ENCODE results near the gene GPD1L. TPM values are rescaled to one million over a fixed set of nuclear protein-coding genes. Genes with fewer than 3 reads are reported as not detected.

Gene GPD1L
- total RNA-seq, 8 experiments from 2014 or later: 5.0 to 33.2 (median 8.5) TPM

DNA sequence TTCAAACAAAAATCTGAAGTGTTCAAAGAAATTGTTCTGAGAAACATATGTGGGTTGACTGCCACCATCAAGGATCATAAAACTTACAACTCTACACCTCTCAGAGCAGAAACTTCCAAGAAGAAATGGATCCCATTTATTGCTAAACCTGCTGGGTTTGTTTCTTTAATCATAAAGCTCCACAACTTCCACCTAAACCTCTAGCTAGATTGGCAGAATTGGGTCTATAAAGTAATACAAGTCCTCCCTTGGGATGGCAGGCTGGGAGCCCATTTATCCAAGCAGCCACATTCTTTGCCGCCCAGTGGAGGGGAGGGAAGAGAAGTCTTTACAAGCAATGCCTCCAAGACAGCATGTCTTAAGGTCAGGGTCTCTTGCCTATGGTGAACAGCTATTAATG lies 91.6 kb downstream of the GPD1L start:
- WGBS, 10 experiments: 17 to 100% (median 100%) methylated on average over 1 of the region's 1 CpG; no CpG with 5 or more reads in 6 of the 10 experiments
- no peaks in the 10 kb centered on the region for H3K4me1 ChIP-seq (replicated peaks in 1 of 2)
- no peak overlapping the region for H3K27ac ChIP-seq
- no peak overlapping the region for H3K4me3 ChIP-seq
- in situ Hi-C loops (cut with MboI; ENCODE audit: low pct_unique_long_range_greater_than_20kb in 2 of 9, low sequenced_read_pairs in 9 of 9, unreplicated experiment in 9 of 9): loop anchor here in 2 of 9 experiments (25.0 kb wide), 2 partner anchors 89 to 139 kb away; no protein-coding TSS in a partner anchor
- no peak for ATAC-seq (replicated peaks in 6 of 8)

DNA sequence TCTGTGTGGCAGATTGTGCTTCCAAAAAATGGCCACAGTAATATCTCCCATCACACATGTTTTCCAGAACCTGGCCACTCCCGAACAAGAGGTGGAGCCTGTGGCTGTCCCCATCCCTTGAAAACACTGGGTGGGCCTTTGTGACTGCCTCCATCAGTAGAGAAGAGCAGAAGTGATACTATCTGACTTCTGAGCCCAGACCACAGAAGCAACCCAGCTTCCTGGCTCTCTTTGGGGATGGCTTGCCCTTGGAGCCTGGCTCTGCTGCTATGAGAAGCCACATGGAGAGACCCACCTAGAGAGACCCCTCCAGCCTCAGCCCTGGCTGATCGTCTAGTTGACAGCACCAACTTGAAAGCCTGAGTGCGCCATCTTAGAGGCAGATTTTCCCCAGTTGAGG lies 92.3 kb downstream of the GPD1L start:
- Histone ChIP-seq H3K4me1 (replicated peaks in 1 of 2) (no peaks in the 10 kb centered on the region), H3K4me3 (no peak overlapping the region), H3K27ac (no peak overlapping the region)
- ATAC-seq (replicated peaks in 6 of 8): no peak
- in situ Hi-C loops (cut with MboI; ENCODE audit: low pct_unique_long_range_greater_than_20kb in 2 of 9, low sequenced_read_pairs in 9 of 9, unreplicated experiment in 9 of 9): loop anchor here in 2 of 9 experiments (25.0 kb wide), 2 partner anchors 89 to 139 kb away; no protein-coding TSS in a partner anchor
- 0 to 100% (median 80%) methylated on average over 1 to 2 of the region's 3 CpGs; no CpG with 5 or more reads in 5 of the 10 experiments for WGBS, 10 experiments

DNA sequence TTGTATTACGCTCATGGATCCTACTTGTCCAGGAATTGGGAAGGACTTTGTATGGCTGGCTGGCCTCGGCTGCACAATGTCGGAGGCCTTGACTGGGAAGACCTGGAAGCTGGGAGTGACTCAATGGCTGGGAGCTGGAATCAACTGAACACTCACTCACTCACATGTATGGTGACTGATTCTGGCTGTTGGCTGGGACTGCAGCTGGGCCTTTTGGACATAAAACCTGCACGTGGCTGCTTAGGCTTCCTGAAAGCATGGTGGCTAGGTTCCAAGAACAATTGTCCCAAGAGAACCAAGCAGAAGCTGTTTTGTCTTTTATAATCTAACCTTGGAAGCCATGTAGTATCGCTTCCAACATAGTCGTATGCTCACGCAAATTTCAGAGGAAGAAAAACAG lies 94.1 kb downstream of the GPD1L start:
- Histone ChIP-seq H3K27ac (no peak overlapping the region), H3K4me3 (no peak overlapping the region), H3K4me1 (replicated peaks in 1 of 2) (no peaks in the 10 kb centered on the region)
- in situ Hi-C loops (cut with MboI; ENCODE audit: low pct_unique_long_range_greater_than_20kb in 2 of 9, low sequenced_read_pairs in 9 of 9, unreplicated experiment in 9 of 9): no loop called here
- ATAC-seq (replicated peaks in 6 of 8): no peak
- WGBS, 10 experiments: 36 to 100% (median 83%) methylated on average over 1 to 6 of the region's 7 CpGs; no CpG with 5 or more reads in 2 of the 10 experiments

DNA sequence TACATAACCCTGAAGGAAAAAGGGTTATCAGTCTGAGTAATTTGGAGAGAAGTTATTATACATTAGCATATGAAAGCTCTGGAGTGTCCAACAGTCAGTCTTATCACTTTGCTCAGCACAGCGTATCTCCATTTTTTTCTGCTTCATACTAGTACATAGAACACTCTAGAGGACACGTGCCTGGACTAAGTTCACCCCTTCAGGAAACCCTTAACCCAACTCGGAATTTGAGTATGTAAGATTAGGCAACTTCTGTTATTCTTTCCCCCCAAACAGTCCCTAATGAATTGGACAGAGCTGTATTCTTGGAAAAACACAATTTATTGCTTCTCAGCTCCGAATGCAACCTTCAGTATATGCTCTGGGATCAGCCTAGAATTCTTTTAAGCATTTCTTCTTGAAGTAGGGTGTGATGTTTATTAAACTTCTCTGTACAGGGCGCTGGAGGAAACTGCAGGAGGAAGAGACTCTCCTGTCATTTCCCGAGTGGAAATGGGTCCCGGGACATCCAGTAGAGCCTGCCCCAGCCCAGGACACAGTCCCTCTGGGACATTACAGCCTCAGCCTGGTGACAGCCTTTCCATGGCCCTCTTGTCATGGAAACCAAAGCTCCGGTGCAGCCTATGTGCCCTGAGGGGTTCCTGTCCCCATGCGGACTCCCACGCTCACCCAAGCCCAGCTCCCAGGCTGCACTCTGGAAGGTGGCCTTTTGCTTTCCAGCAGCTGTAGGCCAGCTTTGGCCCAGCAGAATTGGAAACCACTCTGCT lies 94.8 kb downstream of the GPD1L start:
- 36 to 83% (median 70%) methylated on average over 1 to 6 of the region's 10 CpGs for WGBS, 10 experiments
- Histone ChIP-seq H3K27ac (no peak overlapping the region), H3K4me1 (replicated peaks in 1 of 2) (no peaks in the 10 kb centered on the region), H3K4me3 (no peak overlapping the region)
- ATAC-seq (replicated peaks in 6 of 8): no peak
- in situ Hi-C loops (cut with MboI; ENCODE audit: low pct_unique_long_range_greater_than_20kb in 2 of 9, low sequenced_read_pairs in 9 of 9, unreplicated experiment in 9 of 9): no loop called here

DNA sequence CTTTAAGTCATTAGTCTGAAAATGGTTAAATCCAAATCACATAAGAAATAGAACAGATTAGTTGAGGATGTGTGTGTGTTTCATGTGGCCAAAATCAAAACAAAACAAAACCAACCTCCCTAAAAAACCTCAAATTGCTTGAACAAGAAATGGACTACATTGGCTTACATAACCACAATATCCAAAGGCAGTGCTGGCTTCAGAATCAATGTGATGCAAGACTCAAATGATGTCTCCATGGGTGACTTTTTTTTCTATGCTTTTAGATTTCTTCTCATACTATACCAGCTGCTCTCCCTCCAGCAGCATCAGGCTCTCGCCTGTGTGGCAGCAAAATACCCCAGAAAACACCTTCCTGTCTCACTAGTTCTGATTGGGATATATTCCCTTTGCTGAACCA lies 96.1 kb downstream of the GPD1L start:
- H3K4me1 ChIP-seq (replicated peaks in 1 of 2): no peaks in the 10 kb centered on the region
- H3K27ac ChIP-seq: no peak overlapping the region
- in situ Hi-C loops (cut with MboI; ENCODE audit: low pct_unique_long_range_greater_than_20kb in 2 of 9, low sequenced_read_pairs in 9 of 9, unreplicated experiment in 9 of 9): no loop called here
- H3K4me3 ChIP-seq: no peak overlapping the region
- 22 to 100% (median 73%) methylated on average over 1 of the region's 1 CpG; no CpG with 5 or more reads in 4 of the 10 experiments for WGBS, 10 experiments
- ATAC-seq (replicated peaks in 6 of 8): no peak

DNA sequence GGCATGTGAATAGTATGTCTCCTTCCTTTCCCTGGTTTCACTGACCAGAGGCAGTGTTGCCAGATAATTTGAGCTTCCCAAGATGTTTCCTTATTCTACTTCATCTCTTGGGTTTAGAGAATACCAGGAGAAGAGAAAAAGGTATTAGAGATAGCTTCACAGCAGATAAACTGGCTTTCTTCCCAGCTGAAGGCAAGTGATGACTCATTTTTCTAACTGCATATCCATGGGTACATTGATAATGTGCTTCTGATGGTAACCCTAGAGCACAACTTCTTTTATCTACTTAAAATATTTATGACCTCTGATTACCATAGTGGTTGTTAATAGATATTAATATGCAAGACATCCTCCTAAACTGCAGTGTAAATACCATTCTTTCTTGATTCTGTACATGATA lies 97.4 kb downstream of the GPD1L start:
- ATAC-seq (replicated peaks in 6 of 8): peak in 4 of 8 experiments; percentile 46 to 86 (median 78)
- Histone ChIP-seq H3K4me1 (replicated peaks in 1 of 2) (no peaks in the 10 kb centered on the region), H3K27ac (no peak overlapping the region), H3K4me3 (no peak overlapping the region)
- in situ Hi-C loops (cut with MboI; ENCODE audit: low pct_unique_long_range_greater_than_20kb in 2 of 9, low sequenced_read_pairs in 9 of 9, unreplicated experiment in 9 of 9): no loop called here

DNA sequence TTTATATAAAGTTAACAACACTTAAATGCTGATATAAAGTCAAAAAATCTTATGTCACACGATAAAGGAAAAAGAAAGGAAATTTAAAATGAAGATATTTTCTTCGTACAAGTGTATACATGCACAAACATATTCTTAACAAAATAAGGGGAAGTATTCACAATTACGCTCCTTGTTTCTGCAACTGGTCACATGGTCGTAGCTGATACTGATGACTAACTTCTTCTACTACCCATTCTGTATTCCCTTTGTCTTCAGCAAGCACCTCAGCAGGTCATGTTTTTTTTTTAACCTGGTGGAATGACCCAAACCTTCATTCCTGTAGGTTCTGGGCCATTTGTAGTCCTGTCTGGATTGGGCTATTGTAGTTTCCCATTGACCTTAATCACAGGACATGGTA lies 102.0 kb downstream of the GPD1L start:
- ATAC-seq (replicated peaks in 6 of 8): no peak
- Histone ChIP-seq H3K4me1 (replicated peaks in 1 of 2) (no peaks in the 10 kb centered on the region), H3K27ac (no peak overlapping the region), H3K4me3 (no peak overlapping the region)
- 67 to 95% (median 89%) methylated on average over 2 to 4 of the region's 4 CpGs; no CpG with 5 or more reads in 1 of the 10 experiments for WGBS, 10 experiments
- in situ Hi-C loops (cut with MboI; ENCODE audit: low pct_unique_long_range_greater_than_20kb in 2 of 9, low sequenced_read_pairs in 9 of 9, unreplicated experiment in 9 of 9): no loop called here

DNA sequence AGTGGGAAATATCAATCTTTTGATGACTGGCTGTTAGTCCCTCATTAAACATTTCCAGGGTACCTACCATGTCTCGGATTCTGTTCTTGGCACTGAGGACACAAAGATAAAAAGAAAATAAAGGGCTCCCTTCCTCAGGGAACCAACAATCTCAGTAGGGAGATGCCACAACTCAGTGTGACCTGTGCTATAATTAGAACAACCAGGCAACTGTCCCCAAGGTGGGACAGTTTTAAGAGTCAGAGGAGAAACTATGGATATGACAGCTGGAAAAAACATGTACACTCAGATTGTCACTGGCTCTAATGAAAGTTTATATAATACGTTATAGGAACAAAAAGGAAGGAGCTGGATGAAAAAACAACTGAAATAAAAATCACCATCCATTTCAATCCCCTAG lies 108.8 kb downstream of the GPD1L start:
- ATAC-seq (replicated peaks in 6 of 8): no peak
- in situ Hi-C loops (cut with MboI; ENCODE audit: low pct_unique_long_range_greater_than_20kb in 2 of 9, low sequenced_read_pairs in 9 of 9, unreplicated experiment in 9 of 9): no loop called here
- WGBS, 10 experiments: 33 to 100% (median 86%) methylated on average over 1 to 2 of the region's 2 CpGs; no CpG with 5 or more reads in 1 of the 10 experiments

DNA sequence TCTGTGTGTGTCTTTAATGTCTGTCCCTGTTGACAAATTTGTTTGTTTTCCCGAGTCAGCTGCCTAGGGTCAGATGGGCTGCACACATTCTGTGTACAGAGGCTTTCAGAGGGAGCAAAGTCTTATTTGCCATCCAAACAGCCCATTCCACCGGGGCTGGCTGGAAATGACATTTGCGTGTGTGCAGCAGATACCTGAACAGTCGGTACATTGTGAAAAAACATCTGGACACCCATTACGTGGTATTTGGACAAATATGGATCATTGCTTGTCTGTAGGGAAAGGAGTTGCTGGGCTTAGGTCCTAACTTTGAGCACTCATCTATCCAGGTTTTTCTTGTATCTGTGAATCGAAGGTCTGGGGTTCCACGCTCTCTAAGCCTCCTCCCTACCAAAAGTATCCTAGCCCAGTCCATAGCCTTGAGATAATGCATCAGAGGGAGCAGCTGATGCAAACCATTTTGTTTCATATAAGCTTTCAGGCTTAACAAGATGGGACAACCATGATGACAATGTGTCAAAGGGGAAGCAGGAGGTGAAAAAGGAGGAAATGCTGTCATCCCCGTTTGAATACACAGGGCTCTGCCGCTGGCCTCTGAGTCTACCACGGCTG lies 109.9 kb downstream of the GPD1L start:
- Histone ChIP-seq H3K27ac (no peak overlapping the region), H3K4me3 (no peak overlapping the region), H3K4me1 (replicated peaks in 1 of 2) (peaks cover 6% of the 10 kb centered on the region in 2 donors)
- 18 to 69% (median 47%) methylated on average over 1 to 9 of the region's 10 CpGs; no CpG with 5 or more reads in 1 of the 10 experiments for WGBS, 10 experiments
- in situ Hi-C loops (cut with MboI; ENCODE audit: low pct_unique_long_range_greater_than_20kb in 2 of 9, low sequenced_read_pairs in 9 of 9, unreplicated experiment in 9 of 9): no loop called here
- ATAC-seq (replicated peaks in 6 of 8): peak in 4 of 8 experiments; percentile 33 to 93 (median 47)

More for the DNA sequence above, 108.8 kb downstream of the GPD1L start:
- Histone ChIP-seq H3K27ac (no peak overlapping the region), H3K4me3 (no peak overlapping the region), H3K4me1 (replicated peaks in 1 of 2) (peaks cover 6% of the 10 kb centered on the region in 2 donors)

DNA sequence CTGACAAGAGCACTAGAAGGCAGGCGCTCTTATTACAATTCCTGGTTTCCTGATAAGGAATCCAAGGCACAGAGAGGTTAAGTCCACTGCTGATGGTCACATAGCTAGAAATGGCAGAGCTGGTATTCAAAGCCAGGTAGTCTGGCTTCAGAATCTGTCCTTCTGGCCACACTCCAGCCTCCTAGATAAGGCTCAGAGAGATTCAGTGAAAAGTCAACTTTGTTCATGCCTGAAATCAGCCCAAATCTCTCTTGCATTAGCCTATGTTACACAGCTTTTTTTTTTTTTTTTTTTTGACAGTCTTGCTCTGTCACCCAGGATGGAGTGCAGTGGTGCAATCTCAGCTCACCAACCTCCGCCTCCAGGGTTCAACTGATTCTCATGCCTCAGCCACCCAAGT lies 110.9 kb downstream of the GPD1L start:
- peaks cover 6% of the 10 kb centered on the region in 2 donors for H3K4me1 ChIP-seq (replicated peaks in 1 of 2)
- in situ Hi-C loops (cut with MboI; ENCODE audit: low pct_unique_long_range_greater_than_20kb in 2 of 9, low sequenced_read_pairs in 9 of 9, unreplicated experiment in 9 of 9): no loop called here
- H3K4me3 ChIP-seq: no peak overlapping the region
- ATAC-seq (replicated peaks in 6 of 8): no peak
- no peak overlapping the region for H3K27ac ChIP-seq
- 11 to 100% (median 100%) methylated on average over 1 to 2 of the region's 2 CpGs; no CpG with 5 or more reads in 1 of the 10 experiments for WGBS, 10 experiments

Other genes with a start within 250 kb of the GPD1L start
- 10 to 100 TPM in 2 of 8 experiments, 1 to 10 TPM in 6; 1.9 to 35.0 (median 2.9) TPM for gene OSBPL10, start 125.4 kb upstream of the GPD1L start, total RNA-seq
- gene ZNF860, start 124.9 kb upstream of the GPD1L start, total RNA-seq: 1 to 10 TPM in 1 of 8 experiments, under 1 TPM in 6, not detected in 1; 0.13 to 1.7 (median 0.38) TPM
- 1 to 10 TPM in 7 of 8 experiments, under 1 TPM in 1; 0.40 to 2.4 (median 1.3) TPM for gene CMTM8, start 132.1 kb downstream of the GPD1L start, total RNA-seq